CD1c-positive myeloid dendritic cell (primary cell): Measurements from ENCODE around the gene TIRAP.

Experiments
- DNase-seq: peaks from one replicate; pipeline ENCODE4 v3.0.0-alpha.2; 2016; ENCODE audit errors: extremely low spot score

Gene TIRAP

DNA sequence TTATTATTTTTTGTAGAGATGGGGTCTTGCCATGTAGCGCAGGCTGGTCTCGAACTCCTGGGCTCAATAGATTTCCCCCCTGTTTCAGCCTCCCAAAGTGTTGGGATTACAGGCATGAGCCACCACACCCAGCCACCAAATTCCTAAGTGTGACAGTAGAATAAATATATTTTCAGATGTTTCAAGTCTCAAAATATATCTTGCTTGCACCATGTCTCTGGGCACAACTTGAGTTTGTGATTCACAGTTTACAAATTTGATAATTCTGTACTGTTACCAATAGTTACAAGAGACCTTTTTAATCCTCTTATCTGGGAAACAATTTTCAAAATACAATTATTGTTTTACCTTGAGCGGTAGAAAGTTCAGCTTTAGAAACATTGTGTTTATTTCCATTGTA, 40.1 kb downstream of the TIRAP start:
- no peak for DNase-seq

DNA sequence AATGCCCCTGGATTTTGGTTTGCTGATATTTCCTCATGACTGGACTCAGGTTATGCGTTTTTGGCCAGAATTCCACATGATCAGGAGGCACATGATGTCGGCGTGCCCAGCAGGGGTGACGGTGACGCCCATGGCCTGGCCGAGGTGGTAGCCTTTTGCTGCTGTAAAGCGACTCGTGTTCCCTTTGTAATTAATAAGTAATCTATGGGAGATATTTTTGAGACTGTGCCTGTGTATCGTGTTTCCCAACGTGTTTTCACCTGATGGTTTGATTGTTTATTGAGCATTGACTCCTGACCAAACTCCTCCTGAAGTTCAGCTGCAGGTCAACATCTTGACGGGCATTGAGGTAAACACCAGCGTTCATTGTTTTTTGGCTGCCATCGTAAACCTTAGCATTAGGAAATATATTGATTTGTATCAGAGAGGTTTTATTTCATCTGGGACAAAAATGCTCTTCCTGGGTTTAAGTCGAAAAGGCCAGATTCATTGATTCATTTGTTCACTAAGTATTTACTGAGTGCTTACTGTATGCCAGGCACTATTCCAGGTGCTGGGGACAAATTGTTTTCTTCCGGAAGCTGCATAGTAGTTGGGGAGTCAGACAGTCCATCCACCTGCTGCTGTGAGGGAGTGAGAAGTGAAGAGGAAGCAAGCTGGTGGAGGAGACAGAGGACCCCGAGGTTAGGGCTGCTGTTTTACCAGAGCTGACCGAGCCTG, 44.5 kb downstream of the TIRAP start:
- no peak for DNase-seq

DNA sequence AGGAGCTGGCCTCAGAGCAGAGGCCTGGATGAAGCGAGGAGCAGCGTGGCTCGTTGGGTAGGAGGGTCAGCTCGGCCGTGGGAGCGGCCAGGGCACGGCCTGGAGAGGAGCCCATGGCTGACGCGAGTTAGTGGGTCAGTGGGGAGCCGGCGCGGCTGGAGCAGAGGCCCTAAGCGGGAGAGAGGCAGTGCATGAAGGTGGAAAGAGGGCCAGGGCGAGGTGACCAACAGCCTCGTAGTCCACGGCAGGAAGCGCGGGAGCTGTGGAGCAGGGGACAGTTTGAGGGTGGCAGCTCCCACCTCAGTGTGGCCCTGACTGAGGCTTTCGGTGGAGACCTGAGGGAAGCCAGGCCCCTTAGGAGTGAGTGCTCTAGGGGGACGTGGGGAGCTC, 45.1 kb downstream of the TIRAP start:
- DNase-seq = no peak

DNA sequence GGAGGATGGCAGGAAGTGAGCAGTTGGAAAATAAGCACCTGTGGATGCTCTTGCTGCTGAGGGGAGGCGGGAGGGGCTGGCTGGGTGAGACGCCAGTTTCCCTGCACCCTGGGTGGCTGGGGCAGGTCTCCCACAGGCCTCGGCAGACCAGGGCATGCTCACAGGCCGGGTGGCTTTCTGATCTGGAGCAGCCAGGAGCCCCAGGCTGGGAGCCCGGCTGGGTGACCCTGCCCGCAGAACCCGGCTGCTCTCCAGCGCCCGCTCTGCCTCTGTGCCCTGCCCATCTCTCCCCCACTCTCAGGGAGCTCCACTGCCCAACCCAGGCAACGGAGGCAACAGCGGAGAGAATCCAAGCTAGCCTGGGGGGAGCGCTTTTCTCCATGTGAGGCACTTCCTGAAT, 45.6 kb downstream of the TIRAP start:
- DNase-seq = no peak

GRCh38 chr11:126328938-126329643, 46.2 kb downstream of the TIRAP start:
- DNase-seq = no peak

DNA sequence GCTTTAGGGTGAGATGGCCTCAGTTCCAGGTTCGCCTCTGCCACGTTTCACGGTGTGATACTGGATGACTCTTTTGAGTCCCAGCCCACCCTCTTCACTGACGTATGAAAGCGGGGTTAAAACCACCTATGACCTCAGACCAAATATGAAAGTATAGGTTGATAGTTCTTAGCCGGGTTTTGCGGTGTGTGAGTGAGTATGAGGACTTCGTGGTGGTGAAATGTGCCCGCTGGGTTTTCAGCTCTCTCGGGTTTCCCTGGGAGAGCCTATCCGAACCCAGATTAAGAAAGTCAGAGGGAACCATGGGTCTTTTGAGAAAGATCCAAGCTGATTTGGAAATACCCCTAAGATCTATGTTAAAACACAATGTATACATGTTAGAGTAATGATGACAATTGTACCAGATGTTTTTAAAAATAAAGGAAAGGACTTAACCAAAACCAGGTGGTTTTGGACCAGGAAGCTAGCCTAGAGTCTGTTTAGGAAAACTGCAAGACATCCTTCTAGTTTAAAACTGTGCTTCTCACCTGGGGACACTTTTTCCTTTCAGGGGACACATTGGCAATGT, 46.8 kb downstream of the TIRAP start:
- no peak for DNase-seq

- DNase-seq = no peak
Measured at GRCh38 chr11:126331286-126331685, 48.4 kb downstream of the TIRAP start.

DNA sequence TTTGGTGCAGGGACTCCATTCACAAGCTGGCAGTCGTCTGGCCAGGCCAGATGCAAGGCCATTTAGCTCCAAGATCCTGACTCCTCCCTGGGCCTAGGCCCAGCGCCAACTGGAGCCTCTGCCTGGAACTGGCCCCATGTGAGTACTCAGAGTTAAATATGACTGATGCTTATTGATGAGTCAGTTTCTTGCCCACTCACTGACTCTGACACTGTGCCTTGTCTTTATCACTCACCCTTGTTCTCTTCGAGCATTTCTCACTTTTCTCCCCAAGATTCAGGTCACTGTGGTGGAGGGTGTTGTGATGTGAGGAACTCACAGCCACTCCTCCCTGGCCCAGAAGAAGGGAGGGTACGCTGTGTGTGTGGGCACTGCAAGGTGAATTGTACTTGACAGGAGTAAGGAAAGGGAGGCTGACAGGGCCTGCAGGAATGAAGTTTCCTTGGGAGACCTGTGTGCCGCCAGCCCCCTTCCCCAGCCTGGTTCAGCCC, 49.4 kb downstream of the TIRAP start:
- no peak for DNase-seq

DNA sequence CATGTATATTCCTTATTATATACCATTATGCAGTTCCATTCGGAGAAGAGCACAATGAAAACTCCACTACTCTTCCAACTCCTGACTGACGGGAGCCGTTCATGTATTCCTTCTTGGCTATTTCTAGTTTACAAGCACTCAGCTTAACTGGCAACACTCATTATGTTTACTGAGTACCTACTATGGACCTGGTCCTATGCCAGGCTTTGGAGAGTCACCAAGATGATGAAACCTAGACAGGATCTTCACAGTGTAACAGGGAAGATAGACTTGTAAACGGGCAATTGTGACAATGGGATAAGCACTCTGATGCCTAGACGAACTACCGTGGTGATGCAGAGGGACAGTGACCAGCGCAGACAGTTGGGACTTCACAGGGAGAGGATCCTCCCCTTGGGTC, 50.2 kb downstream of the TIRAP start:
- DNase-seq = no peak

DNA sequence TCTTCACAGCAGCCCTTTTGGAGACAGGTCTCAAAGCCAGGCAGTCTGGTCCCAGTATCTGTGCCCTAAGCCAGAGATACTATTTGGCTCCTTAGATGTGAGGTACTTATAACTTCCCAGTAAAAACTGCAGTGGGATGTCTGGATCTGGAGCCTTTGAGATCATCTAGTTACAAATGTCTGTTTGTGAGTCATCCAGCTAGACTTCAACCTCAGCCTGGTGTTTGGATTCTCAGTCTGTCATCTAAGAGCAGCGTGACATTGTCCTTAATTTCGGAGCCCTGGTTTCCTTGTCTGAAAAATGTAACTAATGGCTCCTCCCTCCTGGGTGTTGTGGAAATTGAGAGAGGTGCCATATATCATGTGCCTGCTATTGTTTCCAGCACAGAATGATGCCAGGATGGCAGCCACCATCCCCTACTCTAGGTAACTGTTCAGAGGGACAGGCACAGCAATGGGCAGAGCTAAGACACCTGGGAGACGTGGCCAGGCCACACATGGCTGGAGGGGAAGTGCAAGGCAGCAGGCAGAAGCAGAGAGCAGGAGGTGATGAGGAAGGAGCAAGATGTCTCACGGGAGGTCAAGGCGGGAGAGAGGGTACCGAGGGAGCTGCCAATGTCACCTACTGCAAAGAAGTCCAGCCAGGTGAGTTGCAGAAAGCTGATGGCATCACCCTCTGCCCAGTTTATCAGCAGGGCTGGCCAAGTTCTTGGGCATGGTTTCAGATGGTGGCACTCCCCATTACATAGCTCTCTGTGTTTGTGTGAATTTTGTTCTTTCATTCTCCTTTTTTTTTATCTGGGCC, 52.0 kb downstream of the TIRAP start:
- no peak for DNase-seq

- no peak for DNase-seq
Measured at GRCh38 chr11:126335463-126335760, 52.5 kb downstream of the TIRAP start.

- no peak for DNase-seq
Measured at GRCh38 chr11:126336138-126336541, 53.2 kb downstream of the TIRAP start.

DNA sequence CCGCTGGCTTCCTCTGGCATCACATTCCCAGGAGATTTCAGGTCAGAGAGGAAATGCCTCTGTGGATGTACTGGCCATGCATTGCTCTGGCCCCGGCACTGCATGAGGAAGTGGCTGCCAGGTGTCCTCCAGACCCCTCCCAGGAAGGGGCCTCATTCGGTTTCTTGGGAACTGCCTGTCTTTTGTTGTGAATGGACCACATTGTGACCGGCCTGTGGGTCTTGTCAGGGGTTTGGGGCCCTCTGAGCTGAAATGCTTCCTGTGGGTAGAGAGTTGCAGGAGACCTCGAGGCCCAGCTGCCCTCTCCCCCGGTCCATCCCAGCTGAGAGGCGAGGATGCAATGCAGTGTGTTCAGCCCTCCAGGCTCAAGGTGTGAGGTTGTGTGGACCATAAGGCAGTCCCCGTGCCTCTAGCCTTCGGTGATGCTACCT, 53.8 kb downstream of the TIRAP start:
- no peak for DNase-seq

DNA sequence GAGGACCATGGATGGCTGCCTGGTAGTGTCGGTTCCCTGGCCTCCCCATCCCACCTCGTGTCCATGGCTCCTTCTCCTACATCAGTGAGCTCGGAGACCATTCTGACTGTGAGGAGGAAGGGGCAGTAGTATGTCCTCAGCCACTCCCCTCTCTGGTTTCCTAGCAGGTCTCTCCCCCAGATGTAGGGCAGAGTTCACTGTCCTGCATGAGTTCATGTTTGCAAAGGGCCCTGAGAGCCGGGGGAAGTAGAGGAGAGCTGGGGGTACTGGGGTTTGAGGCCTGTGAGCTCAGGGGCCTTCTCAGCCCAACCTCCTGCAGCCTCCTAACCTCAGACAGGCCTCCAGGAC, 54.2 kb downstream of the TIRAP start:
- DNase-seq = no peak

DNA sequence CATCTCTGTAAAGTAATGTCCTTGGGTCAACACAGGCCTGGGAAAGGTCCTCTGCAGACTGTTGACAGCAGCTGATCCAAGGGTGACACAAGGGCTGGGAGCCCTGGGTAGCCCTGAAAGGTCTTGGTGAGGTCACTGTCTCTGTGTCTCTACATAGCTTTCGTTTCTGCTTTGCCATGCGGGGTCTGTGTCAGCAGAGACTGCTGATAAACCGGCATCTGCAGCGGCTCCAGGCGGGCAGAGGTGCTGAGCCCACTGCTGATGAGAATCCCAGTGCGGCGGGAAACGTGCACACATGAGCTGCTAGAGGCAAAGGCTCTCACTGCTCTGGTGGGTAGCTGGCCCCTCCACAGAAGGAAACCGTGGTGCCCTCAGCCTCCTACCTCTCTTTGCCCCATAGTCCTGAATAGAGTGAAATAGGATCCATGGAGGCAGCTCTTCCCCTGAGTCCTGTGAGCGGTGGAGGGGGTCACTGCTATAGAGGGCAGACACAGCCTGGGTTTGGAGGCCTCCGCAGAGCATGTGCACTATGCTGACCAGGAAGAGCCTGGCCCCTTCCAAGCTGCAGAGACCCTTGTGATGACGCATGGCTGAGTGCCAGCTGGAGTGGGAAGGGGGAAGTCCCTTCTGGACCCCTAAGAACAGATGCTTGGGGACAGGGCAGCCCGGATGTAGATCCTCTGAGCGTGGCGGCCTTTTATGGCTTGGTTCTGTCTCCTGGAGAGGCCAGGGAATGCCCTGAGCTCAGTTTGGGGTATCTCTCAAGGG, 54.8 kb downstream of the TIRAP start:
- DNase-seq = peak; percentile 35

- no peak for DNase-seq
Measured at GRCh38 chr11:126338346-126339055, 55.6 kb downstream of the TIRAP start.

- no peak for DNase-seq
Measured at GRCh38 chr11:126339073-126339862, 56.4 kb downstream of the TIRAP start.

GRCh38 chr11:126339863-126340434, 57.1 kb downstream of the TIRAP start:
- no peak for DNase-seq

DNA sequence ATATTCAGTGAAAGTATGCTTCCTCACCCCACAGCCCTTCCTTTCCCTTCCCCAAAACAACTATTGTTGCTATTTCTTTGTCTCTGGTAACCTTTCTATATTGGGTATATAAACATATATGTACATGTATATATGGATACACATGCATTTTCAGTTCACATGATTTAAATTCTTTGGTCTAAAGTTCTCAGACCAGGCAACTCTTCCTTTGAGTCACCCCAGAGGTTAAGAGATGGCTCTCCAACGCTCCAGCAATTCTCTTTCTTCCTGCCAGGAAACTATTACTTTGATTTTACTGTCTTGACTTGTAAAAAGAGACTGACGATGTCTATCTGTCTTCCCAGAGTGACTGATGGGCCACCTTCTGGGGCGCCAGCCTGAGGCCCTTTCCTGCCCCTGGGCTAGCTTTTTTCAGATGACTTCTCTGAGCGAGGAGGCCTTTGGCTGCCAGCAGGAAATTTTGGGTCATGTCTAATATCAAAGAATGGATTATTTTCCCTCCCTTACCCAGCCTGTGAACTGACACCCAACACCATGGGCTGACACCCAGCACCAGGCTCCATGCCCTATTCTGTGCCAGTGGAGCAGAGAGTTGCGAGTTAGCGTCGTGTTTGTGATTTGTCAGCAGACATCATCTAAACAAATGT, 58.2 kb downstream of the TIRAP start:
- no peak for DNase-seq
